A673 (cell line): ENCODE data around the gene TRAF1.

ENCODE experiments used
- CTCF ChIP-seq: fragments of 300-800, 200-600 bp; sonication (generic); conservative IDR thresholded peaks from 2 replicates; pipeline ENCODE4 v1.5.1; 2017; ENCODE audit warnings: low read depth, mild to moderate bottlenecking, antibody characterized with exemption, low read length, moderate library complexity, mixed read lengths
- EZH2 ChIP-seq: fragments of 200-600 bp; sonication (generic); IDR thresholded peaks from 2 replicates; pipeline ENCODE4 v1.6.1; 2017; ENCODE audit warnings: borderline replicate concordance, low read depth, mild to moderate bottlenecking, mixed read lengths, antibody characterized with exemption, low read length; ENCODE audit not compliant: poor library complexity, severe bottlenecking

GRCh38 chr9:120873512-120873911 lies 53.1 kb downstream of the TRAF1 start:
- TF ChIP-seq EZH2 (no peak), CTCF (no peak)
